Natural killer cell (primary cell): ENCODE measurements around the gene GPN2. TPM values are rescaled to one million over a fixed set of nuclear protein-coding genes. Genes with fewer than 3 reads are reported as not detected.
A peak's percentile ranks its signal among the peaks of the same experiment; 100 is the strongest.

Source experiments
- ATAC-seq, 3 donors: fragments of 150-1000 bp in 2 of 3; fragments of 200-7000 bp in 1 of 3; cut with Tn5 transposase; 1 replicate in 1 of 3; 2 replicates in 2 of 3; pipeline ENCODE4 v1.10.0; 2021; ENCODE audit warnings: mild to moderate bottlenecking in 2 of 3, moderate library complexity in 2 of 3
- DNase-seq, 2 donors: peaks; one replicate each; pipeline versions ENCODE4 v3.0.0 to v3.0.0-alpha.2; 2013 to 2021; ENCODE audit warnings: mixed read lengths in 1 of 2
- H3K27ac ChIP-seq: one replicate; pipeline ENCODE4 v1.5.1; 2013; ENCODE audit warnings: mild to moderate bottlenecking, low read length
- H3K27me3 ChIP-seq: one replicate; pipeline ENCODE4 v1.6.1; 2013; ENCODE audit warnings: low read length; ENCODE audit not compliant: control insufficient read depth, insufficient read depth
- H3K36me3 ChIP-seq: one replicate; pipeline ENCODE4 v1.6.1; 2013; ENCODE audit warnings: low read length; ENCODE audit not compliant: control insufficient read depth, insufficient read depth
- H3K4me1 ChIP-seq: one replicate; pipeline ENCODE4 v1.6.1; 2013; ENCODE audit warnings: low read length; ENCODE audit not compliant: control insufficient read depth, insufficient read depth
- H3K4me3 ChIP-seq: one replicate; pipeline ENCODE4 v1.5.1; 2013; ENCODE audit warnings: low read length
- H3K9me3 ChIP-seq: one replicate; pipeline ENCODE4 v1.6.1; 2013; ENCODE audit warnings: low read length; ENCODE audit not compliant: control insufficient read depth, insufficient read depth
- H3K27ac Mint-ChIP-seq, 2 donors: one replicate each; pipeline ENCODE4 v1.8.0; 2022; ENCODE audit warnings: mild to moderate bottlenecking in 2 of 2, mixed read lengths in 2 of 2, moderate library complexity in 1 of 2
- H3K27me3 Mint-ChIP-seq, 2 donors: one replicate each; pipeline ENCODE4 v1.8.0; 2022; ENCODE audit warnings: low read depth in 2 of 2, mixed read lengths in 2 of 2
- H3K36me3 Mint-ChIP-seq: one replicate; pipeline ENCODE4 v1.8.0; 2022; ENCODE audit warnings: mixed read lengths
- H3K4me1 Mint-ChIP-seq, 2 donors: one replicate each; pipeline ENCODE4 v1.8.0; 2022; ENCODE audit warnings: mixed read lengths in 2 of 2
- H3K4me3 Mint-ChIP-seq: one replicate; pipeline ENCODE4 v1.8.0; 2022; ENCODE audit warnings: mild to moderate bottlenecking, moderate library complexity, mixed read lengths
- H3K9me3 Mint-ChIP-seq, 2 donors: one replicate each; pipeline ENCODE4 v1.8.0; 2022; ENCODE audit warnings: mixed read lengths in 2 of 2
- CTCF ChIP-seq: fragments of 200-600 bp; IDR thresholded peaks from one replicate; pipeline ENCODE4 v1.8.0; 2022; ENCODE audit warnings: antibody characterized with exemption
- WGBS: methylation state at CpG from one replicate; pipeline ENCODE4 v1.1.7; 2013; ENCODE audit warnings: missing lambda C conversion rate; ENCODE audit not compliant: insufficient coverage; 5-methylcytosine and 5-hydroxymethylcytosine counted together
- intact Hi-C: fragments of 100-400 bp; cut with micrococcal nuclease; formaldehyde crosslinking; loops from one replicate; pipeline ENCODE4 v1.14.2; 2022
- total RNA-seq, 4 donors: library from RNA; stranded (reverse); fragments of 120-200 nt in 1 of 4; gene quantifications; one replicate each; pipeline versions ENCODE4 v1.2.3 to v1.2.4, GENCODE V29; 2013 to 2022

Gene GPN2
- total RNA-seq, 3 donors from 2014 or later (not counting 1 experiment from before 2014, with no cell fraction given): 32.4 to 42.6 (median 37.9) TPM

GRCh38 chr1:26831059-26831458 lies 59.0 kb downstream of the GPN2 start:
- no peak for DNase-seq
- H3K36me3 Mint-ChIP-seq: no peaks in the 10 kb centered on the region
- H3K9me3 ChIP-seq: no peaks in the 10 kb centered on the region
- no peak overlapping the region for H3K27ac ChIP-seq
- peaks cover 31% of the 10 kb centered on the region for H3K36me3 ChIP-seq
- H3K27me3 Mint-ChIP-seq: no peaks in the 10 kb centered on the region
- no peaks in the 10 kb centered on the region for H3K27me3 ChIP-seq
- 90% methylated on average over 1 of the region's 3 CpGs for WGBS
- no peaks in the 10 kb centered on the region for H3K9me3 Mint-ChIP-seq
- H3K4me3 ChIP-seq: no peak overlapping the region
- peaks cover 80% of the 10 kb centered on the region for H3K4me1 ChIP-seq
- ATAC-seq: no peak
- H3K27ac Mint-ChIP-seq: peak overlapping the region; percentile 99 to 100
- intact Hi-C loops: no loop called here
- TF ChIP-seq CTCF: no peak
- no peak overlapping the region for H3K4me3 Mint-ChIP-seq
- H3K4me1 Mint-ChIP-seq: peaks cover 72 to 79% of the 10 kb centered on the region in 2 donors

GRCh38 chr1:26829184-26829911 lies 60.7 kb downstream of the GPN2 start:
- DNase-seq (peak in 1 of 2 donors; percentile 20), ATAC-seq (no peak)
- no peak for TF ChIP-seq CTCF
- Histone ChIP-seq H3K4me1 (peaks cover 81% of the 10 kb centered on the region), H3K27ac (peak overlapping the region; percentile 61), H3K27me3 (no peaks in the 10 kb centered on the region), H3K9me3 (no peaks in the 10 kb centered on the region), H3K36me3 (peaks cover 18% of the 10 kb centered on the region), H3K4me3 (no peak overlapping the region)
- peaks cover 71 to 79% of the 10 kb centered on the region in 2 donors for H3K4me1 Mint-ChIP-seq
- H3K9me3 Mint-ChIP-seq: no peaks in the 10 kb centered on the region
- H3K36me3 Mint-ChIP-seq: no peaks in the 10 kb centered on the region
- H3K27ac Mint-ChIP-seq: peak overlapping the region; percentile 99 to 100
- no peaks in the 10 kb centered on the region for H3K27me3 Mint-ChIP-seq
- 91% methylated on average over 5 of the region's 6 CpGs for WGBS
- intact Hi-C loops: no loop called here
- peak overlapping the region; percentile 45 for H3K4me3 Mint-ChIP-seq

- TF ChIP-seq CTCF: no peak
- Mint-ChIP-seq H3K36me3 (no peaks in the 10 kb centered on the region), H3K27ac (peak overlapping the region; percentile 99 to 100), H3K4me3 (peak overlapping the region; percentile 93), H3K9me3 (no peaks in the 10 kb centered on the region), H3K4me1 (peaks cover 62 to 70% of the 10 kb centered on the region in 2 donors), H3K27me3 (no peaks in the 10 kb centered on the region)
- Histone ChIP-seq H3K27ac (peak overlapping the region; percentile 61), H3K36me3 (peaks cover 13% of the 10 kb centered on the region), H3K4me3 (no peak overlapping the region), H3K27me3 (no peaks in the 10 kb centered on the region), H3K4me1 (peaks cover 73% of the 10 kb centered on the region), H3K9me3 (no peaks in the 10 kb centered on the region)
- ATAC-seq (peak in 2 of 3 donors; percentile 22 to 23), DNase-seq (peak in 1 of 2 donors; percentile 66)
- intact Hi-C loops: no loop called here
- WGBS: 10% methylated on average over 3 of the region's 4 CpGs
These were observed 61.6 kb downstream of the GPN2 start for GRCh38 chr1:26828411-26828991.
